ENCODE data around the gene NAPA.
"Not testable (repeated sequence)": the region's sequence is repeated elsewhere in the genome, so short reads cannot be mapped to it uniquely, and the experiment has no call there.

The NAPA gene

GRCh38 chr19:47486220-47486619, 28.6 kb downstream of the NAPA start:
- DNase-seq (ENCODE audit: low read depth) = not testable (repeated sequence)

DNA sequence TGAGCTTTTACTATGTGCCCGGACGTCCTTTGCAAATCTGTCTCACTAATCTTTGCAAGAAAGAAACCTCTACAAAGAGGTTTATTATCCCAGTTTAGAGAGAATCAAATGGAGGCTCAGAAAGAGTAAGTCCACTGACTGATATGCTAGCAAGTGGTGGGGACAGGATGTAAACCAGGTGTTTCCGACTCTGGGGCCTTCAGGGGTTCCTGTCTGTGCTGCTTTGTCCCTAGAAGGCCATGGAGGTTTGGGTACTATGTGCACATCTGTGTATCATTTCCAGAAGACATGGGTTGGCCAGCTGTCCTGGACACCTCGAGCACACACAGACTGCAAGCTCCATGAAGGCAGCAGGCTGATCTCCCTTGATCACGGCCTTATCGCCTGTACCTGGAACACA, 29.7 kb downstream of the NAPA start:
- no peak for DNase-seq (ENCODE audit: low read depth)

DNA sequence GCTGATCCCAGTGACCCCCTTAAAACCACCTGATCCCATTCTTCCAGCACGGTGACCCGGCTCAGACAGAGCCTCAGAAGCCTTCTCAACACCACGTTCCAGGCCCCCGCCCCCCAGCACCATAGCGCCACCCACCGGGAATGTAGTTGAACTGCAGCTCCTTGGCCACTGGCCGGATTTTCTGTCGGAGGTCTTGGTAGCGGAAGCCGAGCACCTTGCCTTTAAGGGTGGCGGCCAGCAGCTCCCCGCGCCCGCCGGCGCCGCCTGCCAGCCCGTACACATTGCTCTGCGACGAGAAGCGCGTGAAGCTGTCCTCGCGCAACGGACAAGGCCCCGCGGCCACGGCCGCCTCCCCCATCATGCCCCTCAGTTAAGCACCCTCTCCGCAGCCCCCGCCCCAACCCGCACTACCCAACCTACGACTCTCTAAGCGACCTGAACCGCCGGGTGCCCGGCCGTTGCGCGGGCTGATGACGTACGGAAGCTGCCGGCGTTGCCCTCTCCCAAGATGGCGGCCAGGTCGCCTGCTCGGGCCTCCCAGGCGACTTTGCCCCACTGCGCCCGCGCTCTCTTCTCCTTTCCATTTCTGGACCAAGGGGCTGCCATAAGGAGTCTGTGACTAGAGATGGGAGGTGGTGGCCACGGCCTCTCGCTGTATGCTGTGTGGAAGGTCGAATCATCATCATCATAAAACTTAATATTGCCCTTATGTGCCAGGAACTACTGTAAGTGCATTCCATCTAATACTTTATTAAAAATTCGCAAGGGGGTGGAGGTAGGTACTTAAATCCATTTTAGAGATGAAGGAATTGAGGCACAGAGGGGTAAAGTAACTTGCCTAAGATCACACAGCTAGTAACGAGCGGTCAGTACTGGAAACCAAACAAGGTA, 30.8 kb downstream of the NAPA start, which contains the start of gene KPTN:
Gene KPTN (minus strand): TSS at position 420 of the 891 bp plus-strand sequence. CDS start 59 bp downstream, at position 361.
- peak; percentile 89 for DNase-seq (ENCODE audit: low read depth)

DNA sequence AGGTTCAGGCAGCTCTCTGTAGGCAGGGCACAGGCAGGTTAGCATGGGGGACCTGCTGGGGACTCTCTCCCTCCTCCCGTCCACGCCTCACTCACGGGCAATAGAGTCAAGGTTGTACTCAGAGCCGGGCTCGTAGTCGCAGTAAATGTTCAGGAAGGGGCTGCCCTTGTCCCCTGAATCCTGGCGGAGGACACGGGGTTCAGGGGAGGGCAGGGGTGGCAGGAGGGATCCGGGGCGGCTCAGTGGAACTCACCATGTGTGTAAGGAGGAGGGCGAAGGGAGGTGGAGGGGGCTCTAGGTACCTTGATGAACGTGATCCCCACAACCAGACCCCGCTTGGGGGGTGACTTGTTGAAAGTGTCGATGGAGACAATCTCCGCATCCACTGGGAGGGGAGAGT, 31.7 kb downstream of the NAPA start:
- no peak for DNase-seq (ENCODE audit: low read depth)

GRCh38 chr19:47481460-47482052, 33.3 kb downstream of the NAPA start:
- no peak for DNase-seq (ENCODE audit: low read depth)

DNA sequence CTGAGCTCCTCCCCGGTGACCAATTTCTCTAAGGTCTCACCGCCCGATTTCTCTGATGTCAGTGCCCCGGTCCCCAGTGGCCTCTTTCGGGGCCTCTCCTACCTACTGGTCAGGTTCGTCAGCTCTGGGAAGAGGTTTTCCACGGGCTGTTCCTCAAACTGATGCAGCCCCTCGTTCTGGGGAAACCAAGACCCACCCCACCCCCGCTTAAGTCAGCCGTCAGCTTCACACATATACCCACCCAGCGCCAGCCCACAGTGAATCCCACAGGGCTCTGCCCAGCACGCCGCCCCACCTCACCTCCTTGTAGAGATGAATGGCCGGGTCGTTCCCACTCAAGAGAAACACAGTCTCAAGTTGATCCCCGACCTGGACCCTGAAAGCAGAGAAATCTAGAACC, 34.2 kb downstream of the NAPA start:
- DNase-seq (ENCODE audit: low read depth) = no peak

GRCh38 chr19:47479701-47480503, 35.0 kb downstream of the NAPA start:
- DNase-seq (ENCODE audit: low read depth) = peak; percentile 42

DNA sequence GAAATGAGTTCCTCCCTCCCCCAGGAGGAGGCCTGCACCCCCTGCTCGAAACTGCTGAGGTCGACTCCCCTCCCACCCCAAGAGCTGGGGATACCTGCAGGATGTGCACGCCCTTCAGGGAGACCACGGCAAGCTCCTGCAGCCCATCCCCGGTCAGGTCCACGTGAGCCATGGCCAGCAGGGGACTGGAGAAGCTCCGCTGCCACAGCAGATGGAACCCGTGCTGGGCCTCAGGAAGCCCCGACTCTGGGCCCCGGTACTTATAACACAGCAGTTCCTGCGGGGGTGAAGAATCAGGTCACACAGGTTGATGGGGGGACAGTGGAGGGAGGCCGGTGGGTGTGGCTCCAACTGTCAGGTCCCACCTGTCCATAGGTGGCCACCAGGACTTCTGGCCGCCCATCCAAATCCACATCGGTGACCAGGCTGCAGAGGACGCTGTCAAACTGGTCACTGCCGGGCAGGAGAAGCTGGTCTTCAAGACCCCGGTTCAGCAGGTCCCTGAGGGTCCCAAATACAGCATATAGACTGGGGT, 38.4 kb downstream of the NAPA start:
- DNase-seq (ENCODE audit: low read depth) = no peak

- DNase-seq (ENCODE audit: low read depth) = no peak
Measured at GRCh38 chr19:47475465-47475864, 39.4 kb downstream of the NAPA start.

DNA sequence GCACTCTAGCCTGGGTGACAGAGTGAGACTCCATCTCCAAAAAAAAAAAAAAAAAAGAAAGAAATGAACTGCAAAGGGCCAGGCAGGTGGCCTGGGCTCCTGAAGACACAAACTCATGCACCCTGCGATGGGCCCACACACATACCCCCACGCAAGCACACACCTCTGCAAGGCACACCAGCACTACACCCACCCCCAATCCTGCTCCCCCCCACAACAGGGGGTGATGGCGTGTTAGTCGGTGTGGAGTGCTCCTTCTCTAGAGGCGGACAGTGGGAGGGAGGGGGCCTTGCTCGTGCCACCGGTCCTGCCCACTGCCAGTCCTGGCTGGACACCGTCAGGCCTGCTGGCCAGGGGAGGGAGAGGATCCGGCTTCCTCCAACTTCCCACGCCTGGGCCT, 41.5 kb downstream of the NAPA start:
- no peak for DNase-seq (ENCODE audit: low read depth)

GRCh38 chr19:47471733-47472457, 43.0 kb downstream of the NAPA start, which contains the start of gene SLC8A2:
TSS of gene SLC8A2 (minus strand) at chr19:47471893. CDS start at chr19:47466403, 5,490 bp downstream.
- DNase-seq (ENCODE audit: low read depth) = peak; percentile 79

DNA sequence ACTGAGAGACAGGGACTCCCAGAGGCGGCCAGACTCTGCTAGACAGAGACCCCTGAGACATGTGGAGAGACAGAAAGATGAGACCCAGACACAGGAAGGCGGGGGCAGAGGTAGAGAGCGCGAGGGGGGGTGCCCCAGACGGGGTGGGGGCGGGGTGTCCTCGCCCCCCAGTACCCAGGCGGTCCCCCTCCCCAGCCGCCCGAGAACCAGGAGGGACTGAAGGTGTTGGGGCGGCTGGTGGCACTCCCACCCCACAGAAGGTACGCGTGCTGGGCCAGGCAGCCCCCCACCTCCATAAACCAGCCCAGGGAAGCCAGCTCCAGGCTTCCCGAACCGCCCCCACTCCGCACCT, 43.5 kb downstream of the NAPA start:
- DNase-seq (ENCODE audit: low read depth) = no peak

DNA sequence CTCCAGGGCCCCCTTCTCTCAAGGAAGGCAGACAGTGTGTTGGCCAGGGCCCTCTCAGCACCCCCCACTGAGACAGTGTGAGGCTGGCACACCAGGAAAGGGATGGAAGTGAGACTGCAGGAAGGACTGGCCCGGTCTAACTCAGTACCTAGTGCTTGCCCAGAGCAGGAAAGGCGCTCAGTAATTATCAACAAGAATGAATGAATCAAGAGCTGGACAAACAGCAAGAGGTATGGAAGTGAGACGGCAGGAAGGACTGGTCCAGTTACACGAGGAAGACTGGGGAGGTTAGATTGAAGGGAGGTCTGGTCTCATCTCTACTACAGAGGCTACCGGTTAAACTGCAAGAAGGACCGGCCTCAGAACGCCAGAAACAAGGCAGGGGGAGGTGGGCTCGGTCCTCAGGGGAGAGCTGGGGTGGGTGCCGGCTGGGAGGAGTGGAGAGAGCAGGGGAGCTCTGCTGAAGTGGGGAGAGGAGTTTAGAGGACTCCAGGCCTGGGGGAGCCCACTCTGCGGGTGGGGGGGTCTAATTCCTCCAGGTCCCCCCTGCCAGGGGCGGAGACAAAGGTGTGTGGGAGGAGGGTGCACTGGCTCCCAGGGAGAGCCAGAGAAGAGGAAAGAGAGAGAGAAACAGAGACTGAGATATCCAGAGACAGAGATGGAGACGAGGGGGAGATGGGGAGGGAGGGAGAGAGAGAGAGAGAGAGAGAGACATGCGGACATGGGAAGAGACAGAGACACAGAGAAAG, 44.2 kb downstream of the NAPA start:
- no peak for DNase-seq (ENCODE audit: low read depth)

GRCh38 chr19:47469719-47470118, 45.1 kb downstream of the NAPA start:
- no peak for DNase-seq (ENCODE audit: low read depth)

GRCh38 chr19:47469363-47469700, 45.5 kb downstream of the NAPA start:
- no peak for DNase-seq (ENCODE audit: low read depth)

DNA sequence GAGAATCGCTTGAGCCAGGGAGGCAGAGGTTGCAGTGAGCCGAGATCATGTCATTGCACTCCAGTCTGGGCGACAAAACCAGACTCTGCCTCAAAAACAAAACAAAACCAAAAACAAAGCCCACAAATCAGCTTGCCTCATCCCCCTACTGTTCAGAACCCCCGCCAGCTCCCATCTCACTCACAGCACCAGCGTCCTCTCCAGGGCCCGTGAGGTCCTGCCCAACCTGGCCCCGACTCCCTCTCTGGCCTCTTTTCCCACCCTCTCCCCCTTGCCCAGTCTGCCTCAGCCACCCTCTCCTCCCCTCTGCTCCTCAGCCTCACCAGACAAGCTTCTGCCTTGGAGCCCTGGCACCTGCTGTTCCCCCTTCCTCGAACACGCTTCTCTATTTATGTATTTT, 46.9 kb downstream of the NAPA start:
- no peak for DNase-seq (ENCODE audit: low read depth)

- no peak for DNase-seq (ENCODE audit: low read depth)
Measured at GRCh38 chr19:47465957-47466356, 48.9 kb downstream of the NAPA start.

GRCh38 chr19:47464675-47465419, 50.0 kb downstream of the NAPA start:
- no peak for DNase-seq (ENCODE audit: low read depth)

GRCh38 chr19:47461876-47462275, 53.0 kb downstream of the NAPA start:
- DNase-seq (ENCODE audit: low read depth) = no peak

DNA sequence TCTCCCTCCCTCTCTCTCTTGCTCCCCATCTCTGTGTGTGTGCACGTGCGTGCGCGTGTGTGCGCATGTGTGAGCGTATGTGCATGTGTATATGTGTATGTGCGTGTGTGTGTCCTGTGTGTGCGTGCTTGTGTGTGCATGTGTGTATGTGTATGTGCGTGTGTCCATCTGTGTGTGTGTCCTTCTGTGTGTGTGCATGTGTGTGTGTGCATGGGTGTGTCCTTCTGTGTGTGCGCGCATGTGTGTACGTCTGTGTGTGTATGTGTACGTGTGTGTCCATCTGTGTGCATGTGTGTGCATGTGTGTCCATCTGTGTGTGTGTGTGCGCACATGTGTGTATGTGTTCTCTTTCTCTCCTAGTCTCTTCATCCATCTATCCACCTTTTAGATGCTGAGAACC, 55.4 kb downstream of the NAPA start:
- no peak for DNase-seq (ENCODE audit: low read depth)
